Activated naive CD8-positive, alpha-beta T cell treated with anti-CD3 and anti-CD28 coated beads, Interleukin-2, amount 10 ng/mL, durations not matched to agents 7 days and 5 days (primary cell): Measurements from ENCODE around the gene UCN2. TPM values are rescaled to one million over a fixed set of nuclear protein-coding genes. Genes with fewer than 3 reads are reported as not detected.

Source experiments
- ATAC-seq: fragments of 150-1000 bp; cut with Tn5 transposase; one replicate; pipeline ENCODE4 v1.10.0; 2021; ENCODE audit warnings: low read depth, moderate library complexity
- POLR2A ChIA-PET: fragments of 350-600 bp; sonication (Branson Sonifier 250); formaldehyde crosslinking; loops from one replicate; lab custom pipeline; 2021; ENCODE audit warnings: antibody characterized with exemption; lab: Charles Lee
- DNase-seq: peaks from one replicate; pipeline ENCODE4 v3.0.0; 2021
- H3K27ac Mint-ChIP-seq: one replicate; pipeline ENCODE4 v1.8.0; 2022; ENCODE audit warnings: mild to moderate bottlenecking, mixed read lengths
- H3K27me3 Mint-ChIP-seq: one replicate; pipeline ENCODE4 v1.8.0; 2022; ENCODE audit warnings: mild to moderate bottlenecking, moderate library complexity, mixed read lengths
- H3K36me3 Mint-ChIP-seq: one replicate; pipeline ENCODE4 v1.8.0; 2021; ENCODE audit warnings: mild to moderate bottlenecking, mixed read lengths
- H3K4me1 Mint-ChIP-seq: one replicate; pipeline ENCODE4 v1.8.0; 2021; ENCODE audit warnings: mixed read lengths
- H3K4me3 Mint-ChIP-seq: one replicate; pipeline ENCODE4 v1.8.0; 2022; ENCODE audit warnings: mild to moderate bottlenecking, moderate library complexity, mixed read lengths
- H3K9me3 Mint-ChIP-seq: one replicate; pipeline ENCODE4 v1.8.0; 2021; ENCODE audit warnings: mixed read lengths
- total RNA-seq, 2 experiments: library from RNA; stranded (reverse); gene quantifications; one replicate each; pipeline ENCODE4 v1.2.3, GENCODE V29; 2021

Gene UCN2, protein sequence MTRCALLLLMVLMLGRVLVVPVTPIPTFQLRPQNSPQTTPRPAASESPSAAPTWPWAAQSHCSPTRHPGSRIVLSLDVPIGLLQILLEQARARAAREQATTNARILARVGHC
- total RNA-seq = not detected

DNA sequence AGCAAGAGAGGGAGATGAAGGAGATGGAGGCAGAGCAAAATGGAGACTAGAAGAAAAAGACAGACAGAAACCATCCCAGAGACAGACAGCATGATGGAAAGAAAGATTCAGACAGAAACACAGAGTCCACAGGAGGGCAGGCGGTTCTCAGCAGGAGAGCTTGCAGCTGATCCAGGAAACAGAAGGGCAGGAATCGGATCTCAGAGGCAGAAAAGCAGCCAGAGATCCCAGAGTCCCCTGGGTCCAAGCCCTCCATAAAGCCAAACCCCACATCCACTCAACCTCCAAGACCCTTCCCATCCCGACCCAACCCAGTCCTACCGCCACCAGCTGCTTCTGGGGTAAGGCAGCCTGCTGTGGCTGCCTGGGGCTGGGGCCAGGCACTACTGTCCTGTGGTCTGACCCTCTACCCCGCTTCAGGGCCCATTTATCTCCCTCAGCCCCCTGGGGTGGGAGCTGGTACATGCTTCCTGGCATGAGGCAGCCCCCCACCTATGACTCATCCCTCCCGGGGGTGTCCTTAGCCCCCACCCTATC is at the start of gene UCN2:
Gene UCN2 (minus strand): TSS at position 400 of the 537 bp plus-strand sequence. CDS start 657 bp downstream, outside the sequence.
- DNase-seq (no peak), ATAC-seq (no peak)
- Mint-ChIP-seq H3K9me3 (no peaks in the 10 kb centered on the region), H3K4me1 (peaks cover 36% of the 10 kb centered on the region), H3K27me3 (no peaks in the 10 kb centered on the region), H3K27ac (peak within 1 kb of the TSS; percentile 21), H3K36me3 (no peaks in the 10 kb centered on the region), H3K4me3 (no peak within 1 kb of the TSS)
- POLR2A ChIA-PET = no interaction called here

DNA sequence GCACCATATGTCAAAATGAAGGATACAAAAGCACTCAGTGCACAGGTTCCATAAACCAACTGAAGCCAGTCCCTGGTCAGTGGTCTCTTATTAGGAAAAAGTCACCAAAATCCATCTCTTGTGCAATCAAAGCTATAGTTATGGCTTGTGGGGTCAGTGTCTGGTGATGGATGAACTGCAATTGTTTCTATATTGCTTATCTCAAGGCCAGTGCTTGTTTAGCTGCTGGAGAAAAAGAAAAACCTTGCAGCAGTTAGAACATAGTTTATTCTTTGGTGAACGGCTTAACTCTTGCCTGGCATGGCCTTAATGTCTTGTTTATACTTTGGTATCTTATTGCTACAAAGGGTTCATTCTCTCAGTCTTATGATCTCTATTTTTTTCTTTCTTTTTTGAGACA is 48.7 kb upstream of the UCN2 start:
- DNase-seq (no peak), ATAC-seq (no peak)
- Mint-ChIP-seq H3K4me1 (peaks cover 15% of the 10 kb centered on the region), H3K9me3 (peaks cover 4% of the 10 kb centered on the region), H3K36me3 (peaks cover 12% of the 10 kb centered on the region), H3K4me3 (no peak overlapping the region), H3K27me3 (no peaks in the 10 kb centered on the region), H3K27ac (no peak overlapping the region)
- POLR2A ChIA-PET = interaction anchor here (0.6 to 1.1 kb wide), 2 partner anchors 12 to 27 kb away, joined by 3 to 5 read pairs; no protein-coding TSS in a partner anchor

GRCh38 chr3:48609088-48610005 is 45.8 kb upstream of the UCN2 start, which contains the start of gene UQCRC1:
TSS of gene UQCRC1 (minus strand) at chr3:48609646. CDS start at chr3:48609620, 26 bp downstream.
- H3K27ac Mint-ChIP-seq = peak within 1 kb of the TSS; percentile 98
- no peaks in the 10 kb centered on the region for H3K9me3 Mint-ChIP-seq

GRCh38 chr3:48607519-48607918 is 43.9 kb upstream of the UCN2 start:
- no peak overlapping the region for H3K4me3 Mint-ChIP-seq
- H3K36me3 Mint-ChIP-seq = peaks cover 23% of the 10 kb centered on the region
- peaks cover 10% of the 10 kb centered on the region for H3K4me1 Mint-ChIP-seq
- POLR2A ChIA-PET = no interaction called here
- H3K27me3 Mint-ChIP-seq = no peaks in the 10 kb centered on the region
- no peaks in the 10 kb centered on the region for H3K9me3 Mint-ChIP-seq
- DNase-seq (no peak), ATAC-seq (no peak)
- H3K27ac Mint-ChIP-seq = no peak overlapping the region

More at GRCh38 chr3:48609088-48610005, 45.8 kb upstream of the UCN2 start, which contains the start of gene UQCRC1:
- POLR2A ChIA-PET = interaction anchor here (0.6 to 1.1 kb wide), 3 partner anchors 51 to 238 kb away, joined by 3 to 4 read pairs (median 3); partner anchors contain the start of gene PRKAR2A
- peak; percentile 100 for ATAC-seq
- DNase-seq = peak; percentile 96
- no peaks in the 10 kb centered on the region for H3K27me3 Mint-ChIP-seq
- H3K4me1 Mint-ChIP-seq = peaks cover 15% of the 10 kb centered on the region
- H3K36me3 Mint-ChIP-seq = peaks cover 16% of the 10 kb centered on the region
- H3K4me3 Mint-ChIP-seq = peak within 1 kb of the TSS; percentile 100

DNA sequence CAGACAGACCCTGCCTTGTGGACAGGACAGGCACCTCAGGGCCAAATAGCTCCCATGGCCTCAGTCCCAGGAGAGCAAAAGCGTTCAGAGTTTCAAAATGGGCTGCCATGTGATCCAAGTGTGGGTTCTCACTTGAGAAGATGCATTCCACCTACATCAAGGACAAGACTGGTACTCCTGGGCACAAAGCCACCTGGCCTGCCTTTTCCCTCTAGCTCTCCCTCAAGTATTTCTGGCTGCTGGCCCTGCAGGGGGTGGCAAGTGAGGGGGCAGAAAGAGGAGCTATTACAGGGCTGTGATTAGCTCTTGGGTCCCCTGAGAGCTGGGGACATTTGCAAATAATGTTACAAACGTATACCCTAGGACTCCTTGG is 38.0 kb upstream of the UCN2 start:
- POLR2A ChIA-PET = no interaction called here
- no peak for ATAC-seq
- DNase-seq = no peak
- Mint-ChIP-seq H3K27me3 (no peaks in the 10 kb centered on the region), H3K9me3 (no peaks in the 10 kb centered on the region), H3K4me3 (no peak overlapping the region), H3K27ac (no peak overlapping the region), H3K4me1 (no peaks in the 10 kb centered on the region), H3K36me3 (peaks cover 22% of the 10 kb centered on the region)

GRCh38 chr3:48600711-48601621 is 37.4 kb upstream of the UCN2 start:
- ATAC-seq (no peak), DNase-seq (no peak)
- no peak overlapping the region for H3K4me3 Mint-ChIP-seq
- H3K27me3 Mint-ChIP-seq = peaks cover 3% of the 10 kb centered on the region
- no peaks in the 10 kb centered on the region for H3K4me1 Mint-ChIP-seq
- no peaks in the 10 kb centered on the region for H3K9me3 Mint-ChIP-seq
- POLR2A ChIA-PET = no interaction called here
- H3K36me3 Mint-ChIP-seq = peaks cover 22% of the 10 kb centered on the region
- no peak overlapping the region for H3K27ac Mint-ChIP-seq

- peaks cover 19% of the 10 kb centered on the region for H3K36me3 Mint-ChIP-seq
- no peak overlapping the region for H3K27ac Mint-ChIP-seq
- POLR2A ChIA-PET = no interaction called here
- no peaks in the 10 kb centered on the region for H3K4me1 Mint-ChIP-seq
- no peak for ATAC-seq
- H3K4me3 Mint-ChIP-seq = no peak overlapping the region
- no peak for DNase-seq
- no peaks in the 10 kb centered on the region for H3K9me3 Mint-ChIP-seq
- peaks cover 11% of the 10 kb centered on the region for H3K27me3 Mint-ChIP-seq
These were observed 36.1 kb upstream of the UCN2 start for GRCh38 chr3:48599509-48600285.

DNA sequence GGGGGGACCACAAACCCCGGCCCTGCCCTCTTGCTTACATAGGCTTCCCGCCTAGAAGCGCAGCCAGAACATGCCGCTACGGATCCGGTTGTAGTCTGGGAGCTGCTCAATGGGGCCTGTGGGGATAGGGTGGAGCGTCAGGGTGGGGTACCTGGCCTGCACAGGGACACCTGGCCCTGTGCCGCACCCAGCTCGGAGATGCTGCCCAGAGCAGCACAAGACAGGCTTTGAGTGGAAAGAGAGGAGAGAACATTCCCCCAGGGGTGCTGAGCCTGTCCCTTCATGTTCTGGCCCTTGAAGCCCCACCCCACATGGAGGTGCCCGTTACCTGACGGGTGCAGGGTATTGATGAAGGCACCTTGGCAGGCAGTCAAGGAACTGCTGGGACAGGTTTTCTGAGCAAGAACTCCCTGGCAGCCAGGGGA is 35.5 kb upstream of the UCN2 start:
- H3K36me3 Mint-ChIP-seq = peaks cover 16% of the 10 kb centered on the region
- no peak overlapping the region for H3K27ac Mint-ChIP-seq
- POLR2A ChIA-PET = no interaction called here
- H3K4me3 Mint-ChIP-seq = no peak overlapping the region
- no peak for ATAC-seq
- peaks cover 17% of the 10 kb centered on the region for H3K27me3 Mint-ChIP-seq
- peaks cover 4% of the 10 kb centered on the region for H3K4me1 Mint-ChIP-seq
- DNase-seq = no peak
- H3K9me3 Mint-ChIP-seq = no peaks in the 10 kb centered on the region

- Mint-ChIP-seq H3K4me3 (no peak overlapping the region), H3K4me1 (peaks cover 4% of the 10 kb centered on the region), H3K27ac (no peak overlapping the region), H3K27me3 (peaks cover 22% of the 10 kb centered on the region), H3K9me3 (no peaks in the 10 kb centered on the region), H3K36me3 (peaks cover 13% of the 10 kb centered on the region)
- POLR2A ChIA-PET = no interaction called here
- DNase-seq (no peak), ATAC-seq (no peak)
These were observed 34.9 kb upstream of the UCN2 start for GRCh38 chr3:48598323-48599076.

DNA sequence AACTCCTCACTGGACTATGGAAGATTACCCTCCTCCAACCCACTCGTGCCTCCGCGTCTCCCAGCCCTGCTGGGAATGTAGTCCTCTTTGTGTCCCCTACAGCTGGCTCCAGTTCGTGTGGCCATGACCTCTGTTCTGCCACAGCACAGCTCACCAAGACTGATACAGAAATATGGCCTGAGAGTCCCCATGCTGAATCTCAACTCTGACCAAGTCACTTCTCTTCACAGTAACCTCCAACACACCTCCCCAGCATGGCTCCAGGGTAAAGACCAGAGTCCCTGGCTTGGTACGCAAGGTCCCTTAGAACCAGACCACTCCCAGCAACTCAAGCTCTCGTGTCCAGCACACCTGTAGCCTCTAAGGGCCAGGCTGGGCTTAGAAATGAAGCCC is 33.8 kb upstream of the UCN2 start:
- Mint-ChIP-seq H3K4me1 (peaks cover 4% of the 10 kb centered on the region), H3K4me3 (no peak overlapping the region), H3K36me3 (peaks cover 7% of the 10 kb centered on the region), H3K27me3 (peaks cover 22% of the 10 kb centered on the region), H3K9me3 (no peaks in the 10 kb centered on the region), H3K27ac (peak overlapping the region; percentile 64)
- DNase-seq = no peak
- POLR2A ChIA-PET = no interaction called here
- ATAC-seq = no peak

GRCh38 chr3:48596676-48597407 is 33.3 kb upstream of the UCN2 start:
- DNase-seq = no peak
- Mint-ChIP-seq H3K4me1 (peaks cover 4% of the 10 kb centered on the region), H3K36me3 (peaks cover 4% of the 10 kb centered on the region), H3K27ac (peak overlapping the region; percentile 64), H3K4me3 (no peak overlapping the region), H3K9me3 (no peaks in the 10 kb centered on the region), H3K27me3 (peaks cover 22% of the 10 kb centered on the region)
- ATAC-seq = no peak
- POLR2A ChIA-PET = no interaction called here
